GM19099 (cell line): Measurements from ENCODE around the gene HSD17B8.

Experiments used
- POLR2A ChIP-seq: IDR thresholded peaks from 3 replicates; pipeline ENCODE4 v1.6.1; 2011; ENCODE audit warnings: low read depth; ENCODE audit not compliant: insufficient read length; ENCODE audit errors: extremely low read depth

HSD17B8 gene

DNA sequence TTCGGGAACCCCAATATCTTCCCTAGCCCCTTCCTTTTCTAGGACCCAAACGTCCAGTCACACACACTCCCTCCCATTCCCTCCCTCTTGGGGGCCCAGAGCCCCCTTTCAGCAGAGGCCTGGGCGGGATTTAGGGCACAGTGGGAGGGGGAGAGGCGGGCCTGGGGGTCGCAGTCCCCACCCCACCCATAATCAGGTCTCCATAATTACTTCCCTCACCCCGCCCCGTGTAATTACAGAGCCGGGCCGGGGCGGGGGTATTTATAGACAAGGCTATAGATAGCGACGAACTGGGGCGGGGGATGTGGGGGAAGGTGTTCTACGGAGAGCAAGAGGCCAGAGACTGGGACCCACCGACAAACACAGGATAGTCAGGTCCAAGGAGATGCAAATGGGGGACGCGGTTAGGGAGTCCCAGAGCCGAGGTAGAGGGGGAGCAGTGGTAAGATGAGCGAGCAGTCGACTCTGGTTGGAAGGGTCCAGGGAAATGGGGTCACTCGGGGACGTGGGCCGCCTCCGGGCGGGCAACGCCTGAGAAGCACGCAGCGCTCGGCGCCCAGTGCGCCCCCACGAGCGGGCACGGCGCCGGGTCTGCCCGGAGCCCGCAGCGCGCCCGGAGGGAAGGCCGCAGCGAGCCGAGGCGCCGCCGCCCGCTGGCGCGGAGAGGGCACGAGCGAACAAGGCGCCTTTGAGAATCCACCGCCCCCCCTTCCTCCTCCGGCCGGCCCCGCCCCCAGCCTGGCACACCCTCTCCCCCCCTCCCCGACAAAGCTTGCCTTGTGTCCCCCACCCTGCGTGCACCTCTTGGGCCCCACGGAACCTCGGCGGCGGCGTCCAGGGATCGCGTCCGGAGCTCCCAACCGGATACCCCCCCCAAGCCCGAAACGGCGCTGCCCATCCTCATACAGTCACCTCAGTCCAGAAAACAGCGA lies 11.5 kb upstream of the HSD17B8 start:
- TF ChIP-seq POLR2A: no peak

DNA sequence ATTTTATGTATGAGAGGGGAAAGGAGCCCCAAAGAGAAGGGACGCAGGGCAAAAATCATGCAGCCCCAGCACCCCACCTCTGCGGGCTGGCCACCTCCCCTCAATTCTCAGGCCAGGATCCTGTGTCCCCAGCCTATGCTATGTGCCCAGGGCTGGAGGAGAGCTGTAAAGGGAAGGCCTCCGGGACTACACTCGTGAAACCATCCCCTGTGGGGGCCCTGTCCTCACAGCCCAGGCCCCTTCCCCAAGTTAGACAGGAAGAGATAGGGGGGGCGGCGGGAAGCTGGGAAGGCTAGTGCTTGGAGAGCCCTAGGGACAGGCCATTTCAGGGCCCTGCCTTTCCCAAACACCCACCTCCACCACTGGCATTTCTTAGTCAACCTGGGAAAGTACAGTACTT lies 10.8 kb upstream of the HSD17B8 start:
- no peak for TF ChIP-seq POLR2A

DNA sequence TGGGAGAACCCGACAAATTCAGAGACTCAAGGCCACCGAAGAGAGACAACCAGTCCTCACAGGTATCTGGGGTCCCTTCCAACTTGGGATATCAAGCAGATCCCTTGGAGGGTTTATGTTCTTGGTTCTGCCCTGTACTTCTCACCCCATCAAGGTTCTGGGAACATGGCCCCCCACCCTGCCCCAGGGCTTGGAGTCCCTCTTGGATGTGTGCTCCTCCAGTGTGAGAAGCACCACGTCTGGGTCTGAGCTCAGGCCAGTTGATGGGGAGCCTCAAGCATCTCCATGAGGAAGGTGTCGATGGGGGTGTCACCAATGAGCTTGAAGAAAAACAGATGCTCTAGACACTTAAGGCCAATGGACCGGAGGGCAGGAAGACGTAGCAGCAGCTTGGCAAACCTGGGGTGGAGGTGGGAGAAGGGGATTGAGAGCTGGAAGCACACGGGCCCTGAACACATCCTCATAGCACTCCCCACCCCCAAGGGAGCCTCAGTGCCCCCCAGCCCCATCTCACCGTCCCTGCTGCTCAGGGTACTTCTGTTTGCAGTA lies 9.9 kb upstream of the HSD17B8 start:
- TF ChIP-seq POLR2A: no peak

DNA sequence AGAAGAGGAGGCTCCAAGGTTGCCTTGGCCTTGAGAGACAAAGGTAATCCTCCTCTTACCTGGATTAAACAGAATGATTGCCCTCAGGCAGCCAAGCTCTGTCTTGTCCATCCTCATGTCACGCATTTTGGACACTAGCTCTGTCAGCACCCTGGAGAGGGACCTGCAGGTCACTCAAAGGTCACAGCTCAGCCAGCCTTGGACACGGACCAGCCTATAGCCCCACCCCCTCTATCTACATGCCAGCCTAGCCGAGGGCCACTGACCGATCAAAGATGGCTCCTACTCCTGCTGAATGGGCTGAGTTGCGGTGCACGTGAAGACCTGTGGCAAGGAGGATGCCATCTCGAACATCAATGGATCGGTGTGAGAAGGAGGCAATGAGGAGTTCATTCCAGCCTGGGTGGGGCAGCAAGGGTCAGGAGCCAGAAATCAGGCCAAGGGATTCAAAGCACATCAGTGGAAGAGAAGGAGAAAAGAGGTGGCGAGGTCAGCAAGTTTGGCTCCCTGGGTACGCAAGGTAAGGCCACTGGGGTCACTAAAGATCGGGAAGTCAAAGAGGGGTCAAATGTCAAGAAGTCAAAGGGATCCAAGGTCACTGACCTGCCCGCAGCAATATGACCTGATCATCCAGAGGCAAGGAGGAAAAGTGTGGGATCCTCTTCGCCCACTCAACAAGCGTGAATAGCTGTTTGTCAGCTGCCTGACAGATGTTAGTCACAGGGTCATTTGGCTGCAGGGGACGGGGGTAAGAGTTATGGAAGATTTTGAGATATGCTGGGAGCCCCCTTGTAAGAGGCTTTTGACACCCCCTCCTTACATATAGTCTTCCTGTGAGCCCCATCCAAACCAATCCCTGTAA lies 8.9 kb upstream of the HSD17B8 start:
- no peak for TF ChIP-seq POLR2A

DNA sequence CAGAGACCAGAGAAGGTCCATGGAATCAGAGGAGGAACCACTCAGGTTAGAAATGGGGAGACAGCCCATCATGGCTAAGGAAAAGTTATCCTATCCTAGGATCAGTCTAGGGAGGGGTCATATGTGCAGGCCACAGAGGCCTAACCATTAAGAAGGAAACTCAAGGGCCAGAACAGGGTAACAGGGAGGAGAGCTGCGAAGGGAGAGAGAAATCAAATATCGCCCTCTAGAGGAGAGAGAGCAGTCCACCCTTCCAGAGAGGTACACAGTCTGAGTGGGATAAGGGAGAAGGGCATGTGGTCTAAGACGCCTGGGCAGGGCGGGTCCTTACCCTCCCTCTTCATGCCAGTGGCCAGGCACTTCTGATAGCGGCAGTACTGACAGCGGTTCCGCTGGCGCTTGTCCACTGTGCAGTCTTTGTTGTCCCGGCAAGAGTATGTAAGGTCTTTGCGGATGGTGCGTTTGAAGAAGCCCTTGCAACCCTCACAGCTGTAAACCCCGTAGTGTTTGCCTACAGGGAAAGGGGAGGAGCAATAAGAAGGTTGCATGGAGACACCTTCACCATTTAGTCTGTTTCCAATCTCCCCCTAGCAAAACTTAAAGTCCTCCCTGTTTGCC lies 6.9 kb upstream of the HSD17B8 start:
- no peak for TF ChIP-seq POLR2A

DNA sequence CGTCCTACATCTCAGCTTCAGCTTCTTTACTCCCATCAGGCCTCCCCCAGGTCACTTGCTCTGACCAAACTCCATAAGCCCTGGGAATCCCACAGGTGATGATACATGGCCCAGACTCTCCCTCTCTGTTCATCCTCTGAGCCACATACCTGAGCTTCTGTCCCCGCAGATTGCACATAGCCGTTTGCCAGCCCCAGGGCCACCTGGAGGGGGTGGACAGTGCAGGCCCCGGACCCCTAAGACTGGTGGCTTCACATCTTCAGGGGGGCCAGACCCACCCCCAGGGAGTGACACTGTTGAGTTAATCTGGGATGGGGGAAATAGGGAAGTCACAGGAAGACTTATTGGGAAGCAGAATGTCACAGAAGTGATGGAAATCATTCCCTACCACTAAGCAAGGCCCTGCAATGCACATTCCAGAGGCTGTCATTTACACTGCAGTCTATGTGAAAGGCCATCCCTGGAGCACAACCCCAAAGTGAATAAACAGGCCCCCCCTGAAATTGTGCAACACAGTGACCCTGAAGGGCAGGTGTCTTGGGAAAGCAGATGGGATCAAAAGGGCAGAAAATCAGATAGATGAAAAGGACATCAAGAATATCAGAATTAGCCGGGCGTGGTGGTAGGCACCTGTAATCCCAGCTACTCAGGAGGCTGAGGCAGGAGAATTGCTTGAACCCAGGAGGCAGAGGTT lies 6.1 kb upstream of the HSD17B8 start:
- TF ChIP-seq POLR2A: no peak

DNA sequence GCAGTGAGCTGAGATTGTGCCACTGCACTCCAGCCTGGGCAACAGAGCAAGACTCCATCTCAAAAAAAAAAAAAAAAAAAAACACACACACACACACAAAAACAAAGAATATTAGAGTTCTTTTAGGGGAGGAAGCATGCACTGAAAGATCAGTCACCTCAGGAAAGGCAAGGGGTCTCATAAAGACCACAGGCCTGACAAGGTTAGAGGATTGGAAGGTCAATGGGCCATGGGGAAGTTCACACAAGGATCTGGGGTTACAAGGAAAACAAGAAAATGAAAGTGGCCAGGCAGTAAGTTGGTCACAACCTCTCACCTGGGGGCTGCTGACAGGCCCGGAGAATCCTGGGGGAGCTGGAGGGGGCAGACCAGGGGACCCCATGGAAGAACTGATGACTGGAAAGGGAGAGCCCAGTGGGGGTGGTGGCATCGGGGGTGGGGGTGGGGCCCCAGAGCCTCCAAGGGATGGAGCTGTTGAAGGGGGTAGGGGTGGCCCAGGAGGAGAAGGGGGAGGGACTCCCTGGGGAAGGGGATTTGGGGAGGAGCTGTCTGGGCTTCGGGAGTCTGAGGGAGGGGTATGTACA lies 5.5 kb upstream of the HSD17B8 start:
- TF ChIP-seq POLR2A: no peak

DNA sequence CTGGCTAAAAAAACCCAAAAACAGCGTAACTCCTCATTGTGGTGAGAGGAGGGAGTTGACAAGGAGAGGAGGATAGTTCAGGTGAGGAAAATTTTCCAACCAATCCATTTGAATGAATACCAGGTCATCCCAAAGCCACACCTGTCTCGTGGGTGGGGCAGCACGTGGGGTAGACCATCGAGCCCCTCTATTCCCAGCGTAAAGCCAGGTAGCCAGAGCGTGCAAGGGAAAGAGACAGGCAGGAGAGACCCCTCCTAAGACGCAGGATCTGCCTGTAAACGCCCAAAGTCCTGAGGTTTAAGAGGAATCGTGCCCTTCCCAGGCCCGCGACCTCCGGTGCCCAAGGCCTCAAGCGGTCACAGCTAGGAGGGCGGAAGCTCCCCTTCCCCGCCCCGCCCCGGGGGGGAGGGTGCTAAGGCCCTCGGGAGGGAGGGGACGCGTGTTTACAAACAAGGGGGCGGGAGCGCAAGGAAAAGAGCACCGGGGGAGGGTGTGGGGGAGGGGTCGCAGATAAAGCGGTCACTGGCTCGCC lies 4.7 kb upstream of the HSD17B8 start:
- TF ChIP-seq POLR2A: no peak

DNA sequence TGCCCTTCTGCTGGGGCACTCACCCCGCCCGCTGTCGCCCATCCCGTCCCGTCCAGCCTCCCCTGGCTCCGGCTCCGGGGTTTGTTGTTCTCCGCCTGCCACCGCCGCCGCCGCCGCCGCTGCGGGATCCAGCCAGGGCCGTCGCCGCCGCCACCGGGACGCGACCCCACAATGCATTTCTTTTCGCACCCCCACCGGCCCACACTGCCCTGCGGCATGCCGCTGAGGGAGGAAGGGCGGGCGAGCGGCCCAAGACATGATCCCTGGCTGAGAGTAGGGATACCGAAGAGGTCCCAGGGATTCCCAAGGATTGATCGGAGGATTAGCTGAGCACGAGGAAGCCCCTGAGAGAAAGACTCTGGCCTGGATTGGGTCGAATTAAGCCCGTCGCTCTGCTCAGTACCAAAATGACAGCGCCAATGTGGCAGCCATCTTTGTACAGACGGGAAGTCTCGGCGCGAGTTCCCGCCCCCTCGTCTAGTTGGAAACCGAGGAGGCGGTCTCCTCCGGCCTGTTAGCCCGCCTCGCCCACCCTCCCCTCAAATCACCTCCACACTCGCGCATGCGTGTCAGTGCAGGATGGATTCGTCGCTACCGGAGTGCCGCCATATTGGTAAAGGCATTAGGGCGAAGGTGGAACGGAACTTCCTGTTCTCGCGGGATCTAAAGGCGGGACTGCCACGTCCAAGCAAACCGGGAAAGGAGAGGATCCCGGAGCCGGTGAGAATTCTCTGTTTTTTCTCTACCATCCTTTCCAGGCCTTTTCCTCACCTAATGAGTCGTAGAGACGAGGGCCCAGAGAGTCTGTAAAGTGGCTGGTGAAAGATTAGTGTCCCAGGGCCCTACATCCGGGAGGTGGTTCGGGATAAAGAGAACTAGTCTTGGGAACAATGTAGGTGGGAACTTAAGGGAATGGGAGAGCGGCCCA lies 4.0 kb upstream of the HSD17B8 start, which contains the start of the genes RXRB and SLC39A7:
RXRB (minus strand) TSS at position 447 of the 928 bp plus-strand sequence; CDS start at position 258, 189 bp downstream.
SLC39A7 (plus strand) TSS at position 649 of the 928 bp plus-strand sequence. CDS start 379 bp downstream, outside the sequence.
- peak; percentile 85 for TF ChIP-seq POLR2A

DNA sequence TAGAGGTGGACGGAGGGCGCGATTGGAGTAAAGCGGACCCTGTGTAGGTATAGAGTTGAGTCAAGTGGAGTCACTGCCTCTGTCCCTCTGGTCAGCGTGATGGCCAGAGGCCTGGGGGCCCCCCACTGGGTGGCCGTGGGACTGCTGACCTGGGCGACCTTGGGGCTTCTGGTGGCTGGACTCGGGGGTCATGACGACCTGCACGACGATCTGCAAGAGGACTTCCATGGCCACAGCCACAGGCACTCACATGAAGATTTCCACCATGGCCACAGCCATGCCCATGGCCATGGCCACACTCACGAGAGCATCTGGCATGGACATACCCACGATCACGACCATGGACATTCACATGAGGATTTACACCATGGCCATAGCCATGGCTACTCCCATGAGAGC lies 3.3 kb upstream of the HSD17B8 start:
- no peak for TF ChIP-seq POLR2A

DNA sequence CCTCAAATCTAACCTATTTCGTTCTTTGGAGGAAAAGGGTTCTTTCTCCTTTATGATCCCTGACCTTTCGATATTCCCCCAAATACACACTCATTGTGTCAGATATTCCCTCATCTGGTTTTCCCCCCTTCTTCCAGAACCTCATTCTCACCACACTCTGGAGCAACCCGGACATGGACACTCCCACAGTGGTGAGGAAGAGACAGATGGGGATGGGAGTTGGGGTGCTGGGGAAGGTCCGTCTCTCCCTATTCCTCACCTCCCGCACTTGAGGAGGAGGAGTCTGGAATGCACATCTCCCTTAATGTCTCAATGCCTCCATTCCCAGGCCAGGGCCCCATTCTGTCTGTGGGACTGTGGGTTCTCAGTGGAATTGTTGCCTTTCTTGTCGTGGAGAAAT lies 2.5 kb upstream of the HSD17B8 start:
- no peak for TF ChIP-seq POLR2A

DNA sequence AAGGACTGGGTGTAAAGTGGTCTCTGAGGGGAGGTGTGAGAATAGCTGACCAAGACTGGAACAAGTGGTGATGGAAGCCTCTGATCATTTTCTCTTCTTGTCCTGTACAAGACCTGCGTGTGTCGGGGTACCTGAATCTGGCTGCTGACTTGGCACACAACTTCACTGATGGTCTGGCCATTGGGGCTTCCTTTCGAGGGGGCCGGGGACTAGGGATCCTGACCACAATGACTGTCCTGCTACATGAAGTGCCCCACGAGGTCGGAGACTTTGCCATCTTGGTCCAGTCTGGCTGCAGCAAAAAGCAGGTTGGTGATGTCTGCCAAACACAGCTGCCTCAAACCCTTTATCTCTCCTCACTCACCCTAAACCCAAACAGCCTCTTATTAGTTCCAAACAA lies 1.7 kb upstream of the HSD17B8 start:
- TF ChIP-seq POLR2A: no peak
